ENCODE results near the gene MAPRE2. TPM values are rescaled to one million over a fixed set of nuclear protein-coding genes. Genes with fewer than 3 reads are reported as not detected.

MAPRE2 gene
- total RNA-seq, 1 experiment from 2014 or later, result 29.4 TPM

- Histone ChIP-seq H3K27ac (ENCODE audit: insufficient read length, low read depth, low read length) (no peak overlapping the region), H2BK12ac (ENCODE audit: insufficient read length, low read depth, low read length) (no peak overlapping the region), H3K23ac (ENCODE audit: insufficient read length, low read depth, low read length) (no peak overlapping the region), H3K14ac (ENCODE audit: insufficient read depth, low read length) (no peak overlapping the region), H4K20me1 (ENCODE audit: control insufficient read depth, insufficient read depth, insufficient read length) (no peaks in the 10 kb centered on the region), H3K27me3 (ENCODE audit: insufficient read depth, low read length) (no peaks in the 10 kb centered on the region), H2AK5ac (ENCODE audit: insufficient read length, low read length) (no peak overlapping the region), H2BK5ac (ENCODE audit: insufficient read length, low read length) (no peak overlapping the region), H3K4me2 (ENCODE audit: insufficient read depth, insufficient read length, low read length) (no peak overlapping the region), H3K18ac (ENCODE audit: insufficient read length, low read depth, low read length) (no peak overlapping the region), H3K4me1 (ENCODE audit: insufficient read depth, low read length) (no peaks in the 10 kb centered on the region; the same call in 1 of the 2 replicates), H2BK15ac (ENCODE audit: low read depth, low read length) (no peak overlapping the region), H2BK20ac (ENCODE audit: low read depth, low read length, poor library complexity, severe bottlenecking) (no peak overlapping the region), H4K8ac (replicated peaks; ENCODE audit: insufficient read length, low read depth, low read length) (no peak overlapping the region), H3K9me3 (ENCODE audit: control insufficient read depth, low read depth, low read length) (no peaks in the 10 kb centered on the region), H4K91ac (ENCODE audit: insufficient read length, low read depth, low read length) (no peak overlapping the region), H3K79me2 (ENCODE audit: insufficient read depth, low read length) (no peaks in the 10 kb centered on the region), H4K5ac (ENCODE audit: insufficient read length, low read depth, low read length) (no peak overlapping the region), H3K79me1 (ENCODE audit: insufficient read depth, low read depth, low read length, poor library complexity, severe bottlenecking) (no peaks in the 10 kb centered on the region), H3K56ac (ENCODE audit: insufficient read length, low read depth, low read length) (no peak overlapping the region), H2BK120ac (ENCODE audit: low read depth, low read length, poor library complexity, severe bottlenecking) (no peak overlapping the region), H3T11ph (ENCODE audit: low read length) (no peak overlapping the region), H3K9ac (ENCODE audit: extremely low read depth, insufficient read length, low read length) (no peak overlapping the region), H2AFZ (ENCODE audit: low read length) (no peak overlapping the region), H3K4ac (ENCODE audit: low read depth, low read length) (no peak overlapping the region), H3K23me2 (ENCODE audit: insufficient read length, low read depth, low read length, poor library complexity, severe bottlenecking) (no peaks in the 10 kb centered on the region)
- Mint-ChIP-seq H3K36me3 (ENCODE audit: insufficient read depth in 1 of 3, low read depth in 3 of 3) (peaks cover 2 to 6% (median 4%) of the 10 kb centered on the region in 3 experiments), H3K4me1 (peaks cover 8 to 17% of the 10 kb centered on the region in 2 experiments), H3K9me3 (no peaks in the 10 kb centered on the region), H3K27ac (peak overlapping the region in 1 of 3 experiments; percentile 33; a peak in 1 of 7 replicates), H3K27me3 (ENCODE audit: low read depth) (no peaks in the 10 kb centered on the region), H3K4me3 (no peak overlapping the region)
- no peak for TF ChIP-seq CTCF (conservative IDR thresholded peaks at IDR 0.05)
- no peak for DNase-seq
Observed at GRCh38 chr18:35123811-35124210, 82.6 kb downstream of the MAPRE2 start.

All from H9 (cell line).